GM12892 (cell line): ENCODE measurements around the gene ART5.
A peak's percentile ranks its signal among the peaks of the same experiment; 100 is the strongest.
"Not testable (repeated sequence)": the region's sequence is repeated elsewhere in the genome, so short reads cannot be mapped to it uniquely, and the experiment has no call there.

Source experiments
- DNase-seq: peaks from one replicate; pipeline ENCODE4 v3.0.0; 2011; ENCODE audit not compliant: insufficient read length
- FAIRE-seq: peaks from 2 replicates; lab custom pipeline; 2011; peaks lifted over from hg19 to GRCh38; lab: Jason Lieb, UNC
- POLR2A ChIP-seq: IDR thresholded peaks from 2 replicates; pipeline ENCODE4 v1.6.1; 2011; ENCODE audit warnings: low read depth, low read length, control low read depth
- POLR2AphosphoS5 ChIP-seq: IDR thresholded peaks from 2 replicates; pipeline ENCODE4 v1.6.1; 2011; ENCODE audit warnings: low read depth, low read length, control low read depth
- TAF1 ChIP-seq: IDR thresholded peaks from 2 replicates; pipeline ENCODE4 v1.6.1; 2011; ENCODE audit warnings: low read depth, mild to moderate bottlenecking, control low read depth, low read length, borderline replicate concordance

Gene ART5

DNA sequence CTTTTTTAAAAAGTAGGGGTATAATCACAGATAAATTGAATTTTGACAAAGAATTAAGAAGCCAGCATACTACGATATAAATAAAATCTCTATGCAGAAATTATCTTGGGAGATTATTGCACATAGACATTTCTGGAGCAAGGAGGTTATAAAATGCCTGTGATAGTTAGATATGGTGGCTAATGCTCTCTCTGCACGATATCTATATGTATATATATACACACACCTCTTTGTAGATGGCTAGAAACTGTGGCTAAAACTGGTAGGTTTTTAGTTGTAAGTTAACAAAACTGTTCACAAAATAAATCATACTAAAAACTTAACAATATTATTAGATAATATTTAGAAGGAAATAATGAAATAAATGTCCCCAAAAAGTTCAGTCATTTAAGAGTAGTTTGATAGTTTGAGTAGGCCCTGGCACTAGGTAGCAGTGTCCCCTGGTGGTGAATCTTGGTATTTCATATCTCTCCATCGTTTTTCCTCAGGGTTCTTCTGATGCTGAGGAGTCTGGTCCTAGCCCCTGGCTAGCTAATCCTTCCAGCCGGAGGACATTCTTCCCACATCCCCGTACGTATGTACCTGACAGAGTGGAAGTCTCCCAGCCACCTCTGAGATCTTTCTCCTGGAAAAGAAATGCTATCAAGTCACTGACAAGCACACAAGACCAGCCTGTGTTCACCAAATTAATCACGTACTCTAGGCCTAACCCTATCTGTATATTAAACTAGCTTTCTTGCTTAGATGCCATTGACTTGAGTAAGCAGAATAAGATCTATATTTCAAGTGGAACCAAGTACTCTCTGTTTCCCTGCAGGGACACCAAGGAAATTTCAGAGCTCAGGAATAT, 32.2 kb downstream of the ART5 start:
- TF ChIP-seq POLR2A = no peak
- no peak for TF ChIP-seq TAF1
- TF ChIP-seq POLR2AphosphoS5 = no peak
- FAIRE-seq = peak; percentile 67
- DNase-seq = no peak

DNA sequence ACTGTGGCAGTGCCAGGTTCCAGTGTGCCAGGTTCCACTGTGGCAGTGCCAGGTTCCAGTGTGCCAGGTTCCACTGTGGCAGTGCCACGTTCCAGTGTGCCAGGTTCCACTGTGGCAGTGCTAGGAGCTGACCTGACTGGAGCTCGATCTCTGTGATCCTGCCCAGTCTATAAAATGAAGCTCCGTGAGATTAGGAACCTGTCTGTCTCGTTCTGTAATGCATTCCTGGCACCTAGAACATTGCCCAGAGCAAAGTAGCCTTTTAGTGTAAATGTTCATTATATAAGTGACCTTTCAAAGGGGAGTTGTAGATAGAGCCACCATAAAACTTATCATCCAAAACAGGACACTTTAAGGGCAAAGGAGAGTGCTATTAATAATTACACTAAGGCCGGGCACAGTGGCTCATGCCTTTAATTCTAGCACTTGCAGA, 36.0 kb downstream of the ART5 start:
- no peak for DNase-seq
- no peak for TF ChIP-seq POLR2A
- no peak for TF ChIP-seq POLR2AphosphoS5
- no peak for TF ChIP-seq TAF1
- FAIRE-seq = no peak

DNA sequence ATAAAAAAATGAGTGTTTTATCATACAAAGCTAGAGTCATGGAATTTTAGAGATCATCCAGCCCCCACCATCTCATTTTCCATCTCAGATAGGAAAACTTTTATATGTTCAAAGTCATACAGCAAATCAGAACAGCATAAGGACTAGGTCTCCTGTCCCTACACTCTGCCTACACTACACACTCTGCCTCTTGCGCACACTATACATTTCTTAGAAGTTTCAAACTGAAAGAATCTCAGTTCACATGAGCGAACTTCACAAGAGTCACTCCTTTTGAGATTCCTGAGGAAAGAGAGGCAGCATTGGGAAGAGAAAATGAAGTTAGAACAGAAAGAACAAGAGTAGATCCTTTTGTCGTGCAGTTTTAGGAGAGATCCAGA, 36.5 kb downstream of the ART5 start:
- no peak for FAIRE-seq
- no peak for DNase-seq
- no peak for TF ChIP-seq POLR2AphosphoS5
- no peak for TF ChIP-seq POLR2A

DNA sequence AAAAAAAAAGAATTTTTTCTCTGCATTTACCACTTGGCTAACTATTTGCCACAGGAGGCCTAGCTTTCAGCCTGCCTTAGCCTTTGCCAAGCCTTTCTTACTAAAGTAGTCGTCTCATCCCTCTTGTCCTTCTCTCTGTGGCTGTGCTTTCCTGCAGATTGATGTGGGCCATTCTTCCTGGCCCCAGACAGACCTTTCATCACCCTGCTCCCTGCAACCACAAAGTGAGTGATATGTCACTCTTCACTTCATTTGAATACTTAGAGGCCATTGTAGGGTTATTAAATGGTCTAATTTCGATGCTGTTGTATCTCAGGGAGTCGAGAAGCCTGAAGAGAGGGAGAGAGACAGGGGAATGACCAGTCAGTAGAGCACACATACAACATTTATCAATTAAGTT, 37.6 kb downstream of the ART5 start:
- TF ChIP-seq POLR2AphosphoS5 = no peak
- no peak for TF ChIP-seq TAF1
- TF ChIP-seq POLR2A = no peak
- FAIRE-seq (no peak), DNase-seq (no peak)

DNA sequence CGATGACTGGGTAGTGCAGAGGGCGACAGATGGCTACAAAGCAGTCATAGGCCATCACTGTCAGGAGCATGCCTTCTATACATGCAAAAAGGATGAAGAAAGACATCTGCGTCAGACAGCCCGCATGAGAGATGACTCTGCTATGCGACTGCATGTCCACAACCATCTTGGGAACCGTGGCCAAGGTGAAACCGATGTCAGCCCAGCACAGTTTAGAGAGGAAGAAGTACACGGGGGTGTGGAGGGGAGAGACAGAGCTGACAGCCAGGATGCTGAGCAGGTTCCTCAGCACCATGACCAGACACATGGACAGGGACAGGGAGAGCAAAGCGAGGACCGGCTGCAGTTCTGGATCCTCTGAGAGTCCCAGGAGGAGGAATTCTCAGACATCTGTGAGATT, 41.6 kb downstream of the ART5 start:
- not testable (repeated sequence) for FAIRE-seq, DNase-seq

DNA sequence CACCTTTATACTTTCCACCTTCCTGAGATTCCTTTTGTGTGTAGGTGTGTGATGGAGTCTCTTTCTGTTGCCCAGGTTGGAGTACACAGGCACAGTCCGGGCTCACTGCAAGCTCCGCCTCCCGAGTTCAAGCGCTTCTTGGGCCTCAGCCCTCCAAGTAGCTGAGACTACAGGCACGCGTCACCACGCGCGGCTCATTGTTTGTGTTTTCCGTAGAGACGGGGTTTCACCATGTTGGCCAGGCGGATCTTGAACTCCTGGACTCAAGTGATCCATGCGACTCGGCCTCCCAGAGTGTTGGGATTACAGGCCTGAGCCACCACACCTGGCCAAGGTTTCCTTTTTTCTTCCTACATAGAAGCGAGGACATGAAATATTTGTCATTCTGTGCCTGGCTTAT, 44.0 kb downstream of the ART5 start:
- not testable (repeated sequence) for FAIRE-seq, DNase-seq

DNA sequence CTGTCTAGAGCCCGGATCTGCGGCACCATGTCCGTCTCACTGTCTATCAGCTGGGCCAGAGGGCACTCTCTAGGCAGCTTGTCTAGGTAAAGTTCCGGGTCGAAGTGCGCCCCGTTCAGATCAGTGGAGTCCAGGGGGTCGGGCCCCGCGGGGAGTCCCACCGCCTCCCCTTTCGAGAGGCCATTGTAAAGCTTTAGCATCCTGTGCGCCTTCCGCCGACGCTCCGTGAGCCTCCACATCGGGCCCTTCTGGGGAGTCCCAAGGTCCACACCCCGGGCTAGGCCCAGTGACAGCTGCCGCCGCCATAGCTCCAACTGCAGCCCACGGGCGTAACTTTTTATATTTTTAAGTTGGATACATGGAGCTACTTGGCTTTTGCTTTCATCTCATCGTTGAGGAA, 50.5 kb downstream of the ART5 start:
- FAIRE-seq, DNase-seq: not testable (repeated sequence)

DNA sequence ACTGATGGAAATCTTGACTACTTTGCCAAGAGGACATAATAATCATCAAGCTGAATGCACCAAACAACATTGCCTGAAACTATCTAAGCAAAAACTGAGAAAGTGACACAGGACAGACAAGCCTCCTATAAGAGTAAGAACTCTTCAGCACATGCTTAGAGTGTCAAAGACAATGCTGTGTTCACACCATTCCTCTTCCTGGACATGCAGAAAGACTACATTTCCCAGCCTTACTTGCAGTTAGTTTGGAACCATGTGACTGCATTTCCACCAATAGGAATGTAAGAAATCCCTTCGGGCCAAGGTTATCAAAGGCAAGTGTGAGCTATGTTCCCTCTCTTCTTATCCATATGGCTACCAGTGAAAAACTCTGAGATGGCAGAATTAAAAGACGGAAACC, 51.6 kb downstream of the ART5 start:
- not testable (repeated sequence) for FAIRE-seq, DNase-seq

DNA sequence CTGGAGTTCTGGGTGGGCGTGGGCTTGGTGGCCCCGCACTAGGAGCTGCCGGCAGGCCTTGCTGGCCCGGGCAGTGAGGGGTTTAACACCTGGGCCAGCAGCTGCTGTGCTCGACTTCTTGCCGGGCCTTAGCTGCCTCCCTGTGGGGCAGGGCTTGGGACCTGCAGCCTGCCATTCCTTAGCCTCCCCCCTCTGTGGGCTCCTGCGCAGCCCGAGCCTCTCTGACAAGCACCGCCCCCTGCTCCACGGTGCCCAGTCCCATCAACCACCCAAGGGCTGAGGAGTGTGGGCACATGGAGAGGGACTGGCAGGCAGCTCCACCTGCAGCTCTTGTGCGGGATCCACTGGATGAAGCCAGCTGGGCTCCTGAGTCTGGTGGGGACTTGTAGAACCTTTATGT, 53.0 kb downstream of the ART5 start:
- not testable (repeated sequence) for FAIRE-seq, DNase-seq
